ENCODE results near the gene NMNAT2.

GRCh38 chr1:183230413-183230812 lies 187.8 kb downstream of the NMNAT2 start:
- TF ChIP-seq CTCF (IDR thresholded peaks at IDR 0.05; ENCODE audit: insufficient read depth, low read depth, low read length) (no peak), EZH2 (IDR thresholded peaks at IDR 0.05; ENCODE audit: insufficient read depth, low read length) (no peak)
